HL-60 (cell line): ENCODE results near the gene AFF1.

ENCODE experiments used
- DNase-seq, 2 experiments: peaks; one replicate each; pipeline ENCODE4 v3.0.0-alpha.2; 2010 to 2020; ENCODE audit warnings: low read depth in 1 of 2, low spot score in 1 of 2
- H3K27ac ChIP-seq: fragments of 250-450 bp; sonication (Bioruptor Pico); replicated peaks from 2 replicates; pipeline ENCODE4 v1.5.1; 2020; ENCODE audit warnings: mild to moderate bottlenecking, moderate library complexity
- H3K27me3 ChIP-seq: fragments of 250-450 bp; sonication (Bioruptor Pico); 2 replicates; pipeline ENCODE4 v1.5.1; 2021; ENCODE audit warnings: mild to moderate bottlenecking, moderate library complexity; ENCODE audit not compliant: insufficient read depth, poor library complexity, severe bottlenecking
- H3K4me3 ChIP-seq: replicated peaks from 2 replicates; pipeline ENCODE4 v1.5.1; 2011; ENCODE audit warnings: mild to moderate bottlenecking, control low read depth, low read length; ENCODE audit not compliant: insufficient read depth
- GABPA ChIP-seq: IDR thresholded peaks from 2 replicates; pipeline ENCODE4 v1.6.1; 2012; ENCODE audit warnings: low read depth
- POLR2AphosphoS5 ChIP-seq: IDR thresholded peaks from 2 replicates; pipeline ENCODE4 v1.6.1; 2012; ENCODE audit warnings: low read depth
- REST ChIP-seq: IDR thresholded peaks from 2 replicates; pipeline ENCODE4 v1.6.1; 2012; ENCODE audit warnings: low read depth; ENCODE audit not compliant: insufficient replicate concordance
- SPI1 ChIP-seq: IDR thresholded peaks from 2 replicates; pipeline ENCODE4 v1.6.1; 2012; ENCODE audit warnings: low read depth, mild to moderate bottlenecking, borderline replicate concordance
- TF ChIP-seq, protein P1 (sequence below): IDR thresholded peaks from one replicate; pipeline ENCODE4 v1.5.1; 2011; ENCODE audit warnings: low read length, control low read depth, inconsistent platforms; ENCODE audit not compliant: insufficient read depth

AFF1 gene

DNA sequence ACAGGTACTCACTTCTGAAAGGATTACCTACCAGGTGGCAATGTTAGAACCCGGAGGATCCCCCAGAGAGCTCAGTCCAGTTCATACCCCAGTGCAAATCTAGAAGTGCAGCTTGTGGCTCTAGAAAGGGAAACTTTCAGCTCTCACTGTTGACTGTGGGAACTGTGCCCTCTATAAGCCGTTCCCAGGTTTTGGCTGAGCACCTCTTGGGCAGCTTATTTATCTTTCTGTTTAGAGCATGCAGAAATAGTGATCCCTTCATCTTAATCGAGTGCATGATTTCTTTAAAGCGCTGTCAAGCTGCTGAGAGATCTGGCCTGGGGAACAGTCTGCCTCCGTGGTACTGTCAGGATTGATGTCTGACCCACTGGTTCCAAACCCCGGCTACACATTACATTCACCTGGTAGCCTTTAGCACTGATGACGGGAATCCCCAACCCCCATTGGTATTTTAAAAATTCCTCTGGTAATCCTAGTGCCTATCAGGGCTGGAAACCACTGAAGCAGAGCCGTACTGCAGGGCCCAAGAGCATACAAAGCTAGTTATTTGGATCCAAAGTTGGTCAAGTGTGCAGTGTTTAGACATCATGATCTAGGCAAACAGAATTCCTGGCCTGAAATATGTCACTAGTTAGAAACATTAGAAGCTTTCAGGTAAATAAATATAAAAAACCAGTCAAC, 182.4 kb downstream of the AFF1 start:
- Histone ChIP-seq H3K27ac (no peak overlapping the region), H3K4me3 (no peak overlapping the region), H3K27me3 (no peaks in the 10 kb centered on the region)
- no peak for DNase-seq
- TF ChIP-seq REST (no peak), GABPA (no peak), SPI1 (no peak), POLR2AphosphoS5 (no peak)
- TF ChIP-seq, protein P1, sequence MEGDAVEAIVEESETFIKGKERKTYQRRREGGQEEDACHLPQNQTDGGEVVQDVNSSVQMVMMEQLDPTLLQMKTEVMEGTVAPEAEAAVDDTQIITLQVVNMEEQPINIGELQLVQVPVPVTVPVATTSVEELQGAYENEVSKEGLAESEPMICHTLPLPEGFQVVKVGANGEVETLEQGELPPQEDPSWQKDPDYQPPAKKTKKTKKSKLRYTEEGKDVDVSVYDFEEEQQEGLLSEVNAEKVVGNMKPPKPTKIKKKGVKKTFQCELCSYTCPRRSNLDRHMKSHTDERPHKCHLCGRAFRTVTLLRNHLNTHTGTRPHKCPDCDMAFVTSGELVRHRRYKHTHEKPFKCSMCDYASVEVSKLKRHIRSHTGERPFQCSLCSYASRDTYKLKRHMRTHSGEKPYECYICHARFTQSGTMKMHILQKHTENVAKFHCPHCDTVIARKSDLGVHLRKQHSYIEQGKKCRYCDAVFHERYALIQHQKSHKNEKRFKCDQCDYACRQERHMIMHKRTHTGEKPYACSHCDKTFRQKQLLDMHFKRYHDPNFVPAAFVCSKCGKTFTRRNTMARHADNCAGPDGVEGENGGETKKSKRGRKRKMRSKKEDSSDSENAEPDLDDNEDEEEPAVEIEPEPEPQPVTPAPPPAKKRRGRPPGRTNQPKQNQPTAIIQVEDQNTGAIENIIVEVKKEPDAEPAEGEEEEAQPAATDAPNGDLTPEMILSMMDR, result no peak

- DNase-seq, result no peak
- H3K4me3 ChIP-seq, result no peak overlapping the region
- no peaks in the 10 kb centered on the region for H3K27me3 ChIP-seq
- no peak overlapping the region for H3K27ac ChIP-seq
- TF ChIP-seq REST, result no peak
Observed at GRCh38 chr4:87117732-87118075, 182.9 kb downstream of the AFF1 start.

GRCh38 chr4:87118421-87118820, 183.6 kb downstream of the AFF1 start:
- H3K4me3 ChIP-seq, result no peak overlapping the region
- TF ChIP-seq REST, result no peak
- TF ChIP-seq, protein P1, result no peak
- TF ChIP-seq GABPA, result no peak
- TF ChIP-seq POLR2AphosphoS5, result no peak
- TF ChIP-seq SPI1, result no peak
- H3K27ac ChIP-seq, result no peak overlapping the region
- no peak for DNase-seq
- no peaks in the 10 kb centered on the region for H3K27me3 ChIP-seq

DNA sequence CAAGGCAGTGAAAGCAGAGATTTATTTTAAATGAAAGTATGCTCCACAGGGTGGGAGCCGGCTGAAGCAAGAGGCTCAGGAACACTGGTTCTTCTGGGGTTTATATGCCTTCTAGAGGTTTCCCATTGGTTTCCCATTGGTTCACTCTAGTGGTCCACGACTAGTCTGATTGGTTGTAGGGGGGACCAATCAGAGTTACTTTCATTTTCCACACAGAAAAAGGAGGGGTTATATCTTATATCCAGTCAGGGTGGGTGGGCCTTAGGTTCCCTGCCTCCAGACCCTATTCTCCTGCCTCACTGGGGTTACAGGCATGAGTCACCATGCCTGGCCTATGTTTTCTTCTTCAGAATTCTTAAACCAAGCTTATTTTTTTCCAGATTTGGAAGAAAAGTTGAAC, 184.0 kb downstream of the AFF1 start:
- H3K27me3 ChIP-seq, result no peaks in the 10 kb centered on the region
- H3K27ac ChIP-seq, result no peak overlapping the region
- no peak for DNase-seq
- no peak for TF ChIP-seq GABPA
- TF ChIP-seq POLR2AphosphoS5, result no peak
- TF ChIP-seq SPI1, result no peak
- TF ChIP-seq, protein P1, result no peak
- no peak for TF ChIP-seq REST
- H3K4me3 ChIP-seq, result no peak overlapping the region
